MM.1S (cell line): Measurements from ENCODE around the gene PLTP.

Experiments
- DNase-seq: peaks from one replicate; pipeline ENCODE4 v3.0.0-alpha.2; 2015
- H2AFZ ChIP-seq: fragments of 300-600 bp; sonication (generic); 2 replicates; pipeline ENCODE4 v1.6.0; 2016; ENCODE audit warnings: antibody characterized with exemption, low read length
- H3F3A ChIP-seq: fragments of 300-600 bp; sonication (generic); 2 replicates; pipeline ENCODE4 v1.6.1; 2016; ENCODE audit warnings: mild to moderate bottlenecking, antibody characterized with exemption, low read length, moderate library complexity, mixed read lengths; ENCODE audit not compliant: insufficient read depth
- H3K27ac ChIP-seq: fragments of 300-600 bp; sonication (generic); 2 replicates; pipeline ENCODE4 v1.5.1; 2016; ENCODE audit warnings: mild to moderate bottlenecking, low read length
- H3K27me3 ChIP-seq: fragments of 300-600 bp; sonication (generic); replicated peaks from 2 replicates; pipeline ENCODE4 v1.6.0; 2016; ENCODE audit warnings: low read length; ENCODE audit not compliant: insufficient read depth
- H3K36me3 ChIP-seq: fragments of 300-600 bp; sonication (generic); replicated peaks from 2 replicates; pipeline ENCODE4 v1.6.1; 2016; ENCODE audit warnings: mild to moderate bottlenecking, low read length, mixed read lengths; ENCODE audit not compliant: insufficient read depth
- H3K4me1 ChIP-seq: fragments of 300-600 bp; sonication (generic); 2 replicates; pipeline ENCODE4 v1.6.1; 2016; ENCODE audit warnings: low read length, mixed read lengths
- H3K4me2 ChIP-seq: fragments of 300-600 bp; sonication (generic); 2 replicates; pipeline ENCODE4 v1.6.0; 2016; ENCODE audit warnings: low read depth, low read length
- H3K4me3 ChIP-seq: fragments of 300-600 bp; sonication (generic); 2 replicates; pipeline ENCODE4 v1.5.1; 2016; ENCODE audit warnings: low read length, mixed read lengths
- H3K79me2 ChIP-seq: fragments of 300-600 bp; sonication (generic); 2 replicates; pipeline ENCODE4 v1.6.1; 2016; ENCODE audit warnings: mixed run types, low read length, mixed read lengths
- H3K9ac ChIP-seq: fragments of 300-600 bp; sonication (generic); 2 replicates; pipeline ENCODE4 v1.6.1; 2016; ENCODE audit warnings: low read length, mixed read lengths
- H3K9me2 ChIP-seq: fragments of 300-600 bp; sonication (generic); replicated peaks from 2 replicates; pipeline ENCODE4 v1.6.1; 2016; ENCODE audit warnings: mild to moderate bottlenecking, low read length, mixed read lengths; ENCODE audit not compliant: insufficient read depth
- H3K9me3 ChIP-seq: fragments of 300-600 bp; sonication (generic); replicated peaks from 2 replicates; pipeline ENCODE4 v1.6.1; 2016; ENCODE audit warnings: mild to moderate bottlenecking, low read length, mixed read lengths; ENCODE audit not compliant: insufficient read depth
- H4K20me1 ChIP-seq: fragments of 300-600 bp; sonication (generic); 2 replicates; pipeline ENCODE4 v1.6.1; 2016; ENCODE audit warnings: mild to moderate bottlenecking, low read length, moderate library complexity, mixed read lengths; ENCODE audit not compliant: insufficient read depth
- CTCF ChIP-seq: fragments of 300-600 bp; sonication (generic); IDR thresholded peaks from 2 replicates; pipeline ENCODE4 v1.5.1; 2016; ENCODE audit warnings: antibody characterized with exemption, low read length, mixed read lengths
- EZH2 ChIP-seq: fragments of 300-600 bp; sonication (generic); optimal IDR thresholded peaks from 2 replicates; pipeline ENCODE3; 2017; ENCODE audit warnings: low read depth, mild to moderate bottlenecking, antibody characterized with exemption, low read length, mixed read lengths
- EZH2phosphoT487 ChIP-seq: fragments of 300-600 bp; sonication (generic); IDR thresholded peaks from 2 replicates; pipeline ENCODE4 v1.6.1; 2018; ENCODE audit warnings: antibody characterized with exemption, low read length

Gene PLTP

GRCh38 chr20:45899046-45899835 is 12.7 kb downstream of the PLTP start:
- Histone ChIP-seq H3K79me2 (peaks cover 5% of the 10 kb centered on the region; the same call in 1 of the 2 replicates), H3K36me3 (no peaks in the 10 kb centered on the region), H2AFZ (no peak overlapping the region), H3K9ac (no peak overlapping the region), H3K27me3 (no peaks in the 10 kb centered on the region), H3K4me1 (no peaks in the 10 kb centered on the region), H3F3A (no peaks in the 10 kb centered on the region), H3K4me2 (no peak overlapping the region), H3K4me3 (no peak overlapping the region), H4K20me1 (no peaks in the 10 kb centered on the region), H3K9me3 (no peaks in the 10 kb centered on the region), H3K27ac (no peak overlapping the region), H3K9me2 (no peaks in the 10 kb centered on the region)
- TF ChIP-seq EZH2 (no peak), CTCF (no peak), EZH2phosphoT487 (no peak)
- DNase-seq, result no peak

- no peak overlapping the region for H3K27ac ChIP-seq
Observed at GRCh38 chr20:45898285-45898684, 13.7 kb downstream of the PLTP start.

GRCh38 chr20:45897692-45898091 is 14.3 kb downstream of the PLTP start:
- Histone ChIP-seq H3K27me3 (no peaks in the 10 kb centered on the region), H3F3A (peaks cover 5% of the 10 kb centered on the region; the same call in 1 of the 2 replicates), H3K36me3 (no peaks in the 10 kb centered on the region), H4K20me1 (no peaks in the 10 kb centered on the region), H3K27ac (no peak overlapping the region), H3K79me2 (peaks cover 5% of the 10 kb centered on the region; the same call in 1 of the 2 replicates), H3K9me2 (no peaks in the 10 kb centered on the region), H3K4me1 (peaks cover 6% of the 10 kb centered on the region), H3K9me3 (no peaks in the 10 kb centered on the region), H3K4me2 (no peak overlapping the region), H2AFZ (no peak overlapping the region), H3K4me3 (no peak overlapping the region), H3K9ac (no peak overlapping the region)
- no peak for DNase-seq
- TF ChIP-seq EZH2 (no peak), EZH2phosphoT487 (no peak), CTCF (no peak)

More at GRCh38 chr20:45898285-45898684, 13.7 kb downstream of the PLTP start:
- no peak for DNase-seq
- H3K79me2 ChIP-seq, result peaks cover 5% of the 10 kb centered on the region; the same call in 1 of the 2 replicates
- no peaks in the 10 kb centered on the region for H3K36me3 ChIP-seq
- no peaks in the 10 kb centered on the region for H3K27me3 ChIP-seq
- H2AFZ ChIP-seq, result no peak overlapping the region
- TF ChIP-seq CTCF (no peak), EZH2 (no peak), EZH2phosphoT487 (no peak)
- H3K4me3 ChIP-seq, result no peak overlapping the region
- H3F3A ChIP-seq, result peaks cover under 1% of the 10 kb centered on the region; the same call in 1 of the 2 replicates
- H3K9ac ChIP-seq, result no peak overlapping the region
- no peaks in the 10 kb centered on the region for H3K4me1 ChIP-seq
- H3K4me2 ChIP-seq, result no peak overlapping the region
- H3K9me2 ChIP-seq, result no peaks in the 10 kb centered on the region
- H4K20me1 ChIP-seq, result no peaks in the 10 kb centered on the region
- no peaks in the 10 kb centered on the region for H3K9me3 ChIP-seq
